WI38 (cell line): ENCODE data around the gene NOSTRIN.

Source experiments
- H3K4me3 ChIP-seq: 2 replicates; pipeline ENCODE4 v1.5.1; 2011; ENCODE audit warnings: low read depth, mild to moderate bottlenecking, control low read depth, low read length
- CTCF ChIP-seq: IDR thresholded peaks from 2 replicates; pipeline ENCODE4 v1.5.1; 2012; ENCODE audit warnings: low read depth, mild to moderate bottlenecking, control low read depth, low read length

Gene NOSTRIN

GRCh38 chr2:168825126-168825525 is 22.7 kb downstream of the NOSTRIN start:
- TF ChIP-seq CTCF: no peak
- H3K4me3 ChIP-seq: no peak overlapping the region

- H3K4me3 ChIP-seq: no peak overlapping the region
- no peak for TF ChIP-seq CTCF
These were observed 28.5 kb downstream of the NOSTRIN start for GRCh38 chr2:168830958-168831357.

GRCh38 chr2:168831662-168832061 is 29.2 kb downstream of the NOSTRIN start:
- TF ChIP-seq CTCF: no peak
- H3K4me3 ChIP-seq: no peak overlapping the region

- no peak for TF ChIP-seq CTCF
- no peak overlapping the region for H3K4me3 ChIP-seq
These were observed 33.5 kb downstream of the NOSTRIN start for GRCh38 chr2:168835969-168836368.

- H3K4me3 ChIP-seq: no peak overlapping the region
- no peak for TF ChIP-seq CTCF
These were observed 39.0 kb downstream of the NOSTRIN start for GRCh38 chr2:168841445-168841844.

- no peak for TF ChIP-seq CTCF
- no peak overlapping the region for H3K4me3 ChIP-seq
These were observed 40.8 kb downstream of the NOSTRIN start for GRCh38 chr2:168843253-168843652.

GRCh38 chr2:168848225-168848624 is 45.8 kb downstream of the NOSTRIN start:
- TF ChIP-seq CTCF: no peak
- no peak overlapping the region for H3K4me3 ChIP-seq
